ENCODE results near the gene TJAP1.

DNA sequence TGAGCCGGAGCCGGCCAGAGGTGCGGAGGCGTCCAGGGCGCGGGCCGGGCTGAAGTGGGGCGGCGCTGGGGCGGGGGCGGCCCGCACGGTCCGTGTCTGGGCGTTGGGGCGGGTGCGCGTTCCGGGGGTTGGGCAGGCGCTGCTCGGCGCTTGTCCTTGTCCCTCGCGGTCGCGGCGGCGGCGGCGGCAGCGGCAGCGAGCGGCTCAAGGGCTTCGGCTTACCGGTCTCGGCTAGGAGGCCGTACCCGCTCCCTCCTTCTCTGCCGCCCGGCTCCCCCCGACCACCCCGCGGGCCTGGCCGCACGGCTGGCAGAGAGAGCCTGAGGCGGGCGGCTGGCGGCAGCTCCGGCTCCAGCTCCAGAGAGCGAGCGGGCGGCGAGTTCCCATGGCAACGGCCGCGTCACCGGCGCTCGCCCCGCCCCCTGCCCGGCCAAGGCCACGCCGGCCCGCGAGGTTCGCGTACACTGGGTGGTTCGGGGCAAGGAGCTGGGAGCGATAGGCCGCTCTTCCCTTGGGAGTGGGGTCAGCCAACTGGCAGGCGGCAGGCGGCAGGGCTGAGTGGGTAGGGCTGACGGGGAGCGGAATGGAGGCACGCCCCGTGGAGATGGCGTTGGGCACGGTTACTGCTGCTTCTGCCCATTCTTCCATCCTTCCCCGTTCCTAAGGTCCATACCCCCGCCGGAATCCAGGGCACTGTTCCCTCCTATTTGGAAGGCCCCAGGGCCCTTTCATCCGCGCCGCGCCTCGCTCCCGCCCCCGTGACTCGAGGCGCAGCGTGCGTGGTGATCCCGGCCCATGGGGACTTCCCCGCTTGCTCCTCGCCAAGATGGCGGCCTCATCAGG, 32.8 kb downstream of the TJAP1 start, which contains the start of gene LRRC73:
- TF ChIP-seq POLR2A (IDR thresholded peaks at IDR 0.05; ENCODE audit: control extremely low read depth in 1 of 2, low read depth in 2 of 2, low read length in 2 of 2) (no peak; a peak in 2 of 3 replicates), CTCF (IDR thresholded peaks at IDR 0.05; ENCODE audit: control extremely low read depth in 1 of 3, insufficient read depth in 1 of 3, low read depth in 1 of 3, low read length in 3 of 3) (no peak)
- TF ChIP-seq, protein P1, sequence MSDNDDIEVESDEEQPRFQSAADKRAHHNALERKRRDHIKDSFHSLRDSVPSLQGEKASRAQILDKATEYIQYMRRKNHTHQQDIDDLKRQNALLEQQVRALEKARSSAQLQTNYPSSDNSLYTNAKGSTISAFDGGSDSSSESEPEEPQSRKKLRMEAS (IDR thresholded peaks at IDR 0.05), result peak; percentile 18; the same call in 1 of the 2 replicates

All from H1 (cell line).